Esophagus muscularis mucosa (tissue), 4 donors: Measurements from ENCODE around the gene REX1BD. TPM values are rescaled to one million over a fixed set of nuclear protein-coding genes. Genes with fewer than 3 reads are reported as not detected.

Experiments
- DNase-seq: peaks from one replicate; pipeline ENCODE4 v3.0.0-alpha.2; 2017; ENCODE audit errors: extremely low spot score
- H3K27ac ChIP-seq, 4 donors: fragments of 200-600 bp; sonication (generic); replicated peaks in 1 of 4; 1 replicate in 3 of 4; 2 replicates in 1 of 4; pipeline ENCODE4 v1.5.1; 2016 to 2019; ENCODE audit warnings: mild to moderate bottlenecking in 1 of 4
- H3K27me3 ChIP-seq, 4 donors: fragments of 200-600 bp; sonication (generic); one replicate each; pipeline versions ENCODE4 v1.5.1 to v1.6.0; 2016 to 2019
- H3K36me3 ChIP-seq, 4 donors: fragments of 200-600 bp; sonication (generic); one replicate each; pipeline ENCODE4 v1.5.1; 2016 to 2019
- H3K4me1 ChIP-seq, 4 donors: fragments of 200-600 bp; sonication (generic); one replicate each; pipeline ENCODE4 v1.5.1; 2016 to 2019
- H3K4me3 ChIP-seq, 4 donors: fragments of 200-600 bp; sonication (generic); 1 replicate in 2 of 4; 2 replicates in 2 of 4; pipeline ENCODE4 v1.5.1; 2016 to 2019; ENCODE audit warnings: mild to moderate bottlenecking in 4 of 4, moderate library complexity in 1 of 4
- H3K9me3 ChIP-seq, 4 donors: fragments of 200-600 bp; sonication (generic); 1 replicate in 3 of 4; 2 replicates in 1 of 4; pipeline ENCODE4 v1.5.1; 2016 to 2019
- CTCF ChIP-seq, 3 experiments: fragments of 200-600 bp in 2 of 3; fragments of 450-650 bp in 1 of 3; sonication (generic) in 2 of 3; IDR thresholded peaks; one replicate each; pipeline ENCODE4 v1.5.1; 2017 to 2019; ENCODE audit warnings: antibody characterized with exemption in 3 of 3, mild to moderate bottlenecking in 2 of 3, moderate library complexity in 1 of 3
- EP300 ChIP-seq: sonication (generic); formaldehyde crosslinking; IDR thresholded peaks from one replicate; pipeline ENCODE4 v1.6.1; 2017; ENCODE audit warnings: antibody characterized with exemption
- POLR2A ChIP-seq: fragments of 450-650 bp; IDR thresholded peaks from one replicate; pipeline ENCODE4 v1.6.1; 2017; ENCODE audit warnings: antibody characterized with exemption, moderate library complexity, mild to moderate bottlenecking, low read depth
- POLR2AphosphoS5 ChIP-seq, 2 donors: sonication (generic); formaldehyde crosslinking; IDR thresholded peaks; one replicate each; pipeline ENCODE4 v1.6.1; 2017; ENCODE audit warnings: antibody characterized with exemption in 2 of 2
- WGBS: methylation state at CpG from one replicate; pipeline ENCODE4 v1.1.5; 2018; 5-methylcytosine and 5-hydroxymethylcytosine counted together
- intact Hi-C: fragments of 100-400 bp; cut with DNase I; formaldehyde crosslinking; loops from one replicate; pipeline ENCODE4 v1.15.1; 2023
- total RNA-seq, 4 donors: library from RNA; depleted of rRNA; stranded (reverse); fragments of >200 nt; gene quantifications; one replicate each; pipeline versions ENCODE4 v1.1.0 to v1.2.1, GENCODE V29; 2016

REX1BD gene
- total RNA-seq, 4 donors from 2014 or later = 56.1 to 77.7 (median 67.0) TPM

DNA sequence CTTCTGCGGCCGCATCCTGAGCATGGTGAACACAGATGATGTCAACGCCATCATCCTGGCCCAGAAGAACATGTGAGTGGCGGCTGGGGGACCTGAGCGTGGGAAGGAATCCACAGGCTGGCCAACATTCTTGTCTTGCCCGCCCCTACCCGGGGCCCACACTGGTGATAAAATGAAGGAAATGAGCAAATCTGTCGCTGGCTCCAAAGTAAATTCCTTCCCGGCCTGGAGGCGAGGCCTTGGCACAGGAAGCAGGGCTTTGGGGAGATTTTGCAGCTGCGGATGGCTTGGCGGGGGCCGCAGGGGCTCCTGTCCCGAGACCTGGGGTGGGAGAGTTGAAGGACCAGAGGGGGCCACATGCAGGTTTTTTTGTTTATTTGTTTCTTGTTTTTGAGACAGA lies 26.5 kb upstream of the REX1BD start:
- H3K27ac ChIP-seq = peak overlapping the region; percentile 44 to 71 (median 54)
- peaks cover 44 to 62% (median 55%) of the 10 kb centered on the region in 4 donors for H3K36me3 ChIP-seq
- no peak overlapping the region for H3K4me3 ChIP-seq
- H3K4me1 ChIP-seq = peaks cover 8 to 42% (median 26%) of the 10 kb centered on the region in 4 donors
- TF ChIP-seq POLR2AphosphoS5 (IDR thresholded peaks at IDR 0.05) = peak in 1 of 2 donors; percentile 27
- TF ChIP-seq POLR2A = no peak
- no peak for TF ChIP-seq EP300
- TF ChIP-seq CTCF (IDR thresholded peaks at IDR 0.05) = no peak
- H3K9me3 ChIP-seq = no peaks in the 10 kb centered on the region
- no peak for DNase-seq
- no peaks in the 10 kb centered on the region for H3K27me3 ChIP-seq
- 71% methylated on average over 14 of the region's 14 CpGs for WGBS
- intact Hi-C loops = no loop called here

- TF ChIP-seq EP300 (no peak), POLR2A (no peak), POLR2AphosphoS5 (IDR thresholded peaks at IDR 0.05) (no peak), CTCF (IDR thresholded peaks at IDR 0.05) (no peak)
- Histone ChIP-seq H3K9me3 (no peaks in the 10 kb centered on the region), H3K4me3 (no peak overlapping the region), H3K27me3 (no peaks in the 10 kb centered on the region), H3K4me1 (peaks cover 6 to 9% (median 7%) of the 10 kb centered on the region in 4 donors), H3K36me3 (peaks cover 67 to 79% (median 74%) of the 10 kb centered on the region in 4 donors), H3K27ac (no peak overlapping the region)
- no peak for DNase-seq
- 83% methylated on average over 2 of the region's 8 CpGs for WGBS
- intact Hi-C loops = loop anchor here (5.0 kb wide), 1 partner anchor 95 kb away; no protein-coding TSS in a partner anchor
Measured at GRCh38 chr19:18566953-18567352, 21.6 kb upstream of the REX1BD start.

- Histone ChIP-seq H3K27me3 (no peaks in the 10 kb centered on the region), H3K9me3 (no peaks in the 10 kb centered on the region), H3K36me3 (peaks cover 60 to 67% (median 63%) of the 10 kb centered on the region in 4 donors), H3K27ac (no peak overlapping the region), H3K4me3 (no peak overlapping the region), H3K4me1 (peaks cover 16 to 20% (median 19%) of the 10 kb centered on the region in 4 donors)
- no peak for TF ChIP-seq POLR2AphosphoS5 (IDR thresholded peaks at IDR 0.05)
- TF ChIP-seq POLR2A = no peak
- TF ChIP-seq EP300 = no peak
- TF ChIP-seq CTCF (IDR thresholded peaks at IDR 0.05) = no peak
- intact Hi-C loops = loop anchor here (5.0 kb wide), 1 partner anchor 96 kb away; no protein-coding TSS in a partner anchor
- DNase-seq = no peak
- WGBS = 84% methylated on average over 4 of the region's 15 CpGs
Measured at GRCh38 chr19:18568367-18568766, 20.2 kb upstream of the REX1BD start.

DNA sequence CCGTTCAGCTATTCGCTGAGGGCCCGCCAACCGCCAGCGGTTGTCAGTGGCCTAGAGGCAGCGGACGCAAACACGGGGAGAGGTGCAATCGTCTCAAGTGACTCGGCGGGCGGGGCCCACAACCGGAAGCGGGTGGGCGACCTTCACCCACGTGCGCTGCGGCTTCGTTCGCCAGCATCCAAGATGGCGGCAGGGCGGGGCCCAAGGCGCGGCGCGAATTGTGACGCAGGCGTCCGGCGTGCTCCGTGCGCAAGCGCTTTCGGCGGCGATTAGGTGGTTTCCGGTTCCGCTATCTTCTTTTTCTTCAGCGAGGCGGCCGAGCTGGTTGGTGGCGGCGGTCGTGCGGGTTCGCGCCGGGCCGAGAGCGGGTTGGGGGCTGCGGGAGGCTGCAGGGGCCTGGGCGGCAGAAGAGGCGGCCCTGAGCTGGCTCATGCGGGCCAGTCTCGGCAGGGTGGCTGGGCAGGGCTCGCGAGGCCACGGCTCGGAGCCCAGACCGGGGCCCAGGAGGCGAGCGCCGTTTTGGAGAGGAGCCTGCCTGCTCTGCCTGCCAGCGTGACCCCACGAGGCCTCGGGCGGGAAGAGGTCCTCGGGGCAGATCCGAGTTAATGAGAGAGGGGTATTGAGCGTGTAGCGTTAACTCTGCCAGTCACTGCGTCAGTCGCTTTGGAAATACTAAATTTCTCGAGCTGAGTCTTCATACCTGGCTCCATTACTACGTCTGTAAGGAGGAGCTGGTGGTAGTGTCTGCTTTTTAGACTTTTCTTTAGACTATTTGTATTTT lies 16.8 kb upstream of the REX1BD start, which contains the start of gene UBA52:
TSS of gene UBA52 (plus strand) at position 294 of the 781 bp plus-strand sequence. CDS start 1,444 bp downstream, outside the sequence.
- peaks cover 22 to 26% (median 24%) of the 10 kb centered on the region in 4 donors for H3K4me1 ChIP-seq
- WGBS = under 1% methylated on average over 65 of the region's 75 CpGs
- TF ChIP-seq POLR2A (peak; percentile 87), POLR2AphosphoS5 (IDR thresholded peaks at IDR 0.05) (peak; percentile 97 to 99), EP300 (no peak), CTCF (IDR thresholded peaks at IDR 0.05) (peak in 1 of 3 experiments; percentile 21)
- no peaks in the 10 kb centered on the region for H3K9me3 ChIP-seq
- peaks cover 60 to 67% (median 62%) of the 10 kb centered on the region in 4 donors for H3K36me3 ChIP-seq
- H3K4me3 ChIP-seq = peak within 1 kb of the TSS; percentile 76 to 96 (median 92)
- intact Hi-C loops = no loop called here
- peak within 1 kb of the TSS; percentile 92 to 97 (median 94) for H3K27ac ChIP-seq
- H3K27me3 ChIP-seq = no peaks in the 10 kb centered on the region
- DNase-seq = peak; percentile 100
